Measurements from ENCODE around the gene BTN1A1. TPM values are rescaled to one million over a fixed set of nuclear protein-coding genes. Genes with fewer than 3 reads are reported as not detected.
A peak's percentile ranks its signal among the peaks of the same experiment; 100 is the strongest.

The BTN1A1 gene
- total and polyA plus RNA-seq, 9 of the 15 experiments (the other 6 are each of a cell fraction or from before 2014, with no cell fraction given), result 0.01 to 0.15 (median 0.06) TPM; not detected in 4

- no peak for TF ChIP-seq SAFB2 (IDR thresholded peaks at IDR 0.05; ENCODE audit: borderline replicate concordance, low read depth, low read length, severe bottlenecking)
- no peak for TF ChIP-seq TSC22D4 (tag; IDR thresholded peaks at IDR 0.05)
- peak; percentile 95; the same call in 1 of the 2 replicates for TF ChIP-seq OTX1 (CRISPR knock-in tag; IDR thresholded peaks at IDR 0.05)
- TF ChIP-seq KDM5B (IDR thresholded peaks at IDR 0.05; ENCODE audit: insufficient replicate concordance, low read depth, low read length), result peak; percentile 38
- TF ChIP-seq THRAP3 (IDR thresholded peaks at IDR 0.05; ENCODE audit: borderline replicate concordance), result 0 out of 2 replicates have a peak, but pooled peaks have one; percentile 16
- peak; percentile 45; the same call in 1 of the 2 replicates for TF ChIP-seq ZNF197 (CRISPR knock-in tag; IDR thresholded peaks at IDR 0.05; ENCODE audit: low read depth)
- TF ChIP-seq RAD51 (IDR thresholded peaks at IDR 0.05; ENCODE audit: borderline replicate concordance, low read depth), result peak; percentile 80
- TF ChIP-seq ZNF239 (CRISPR knock-in tag; IDR thresholded peaks at IDR 0.05), result peak; percentile 79
- peak; percentile 72; the same call in 1 of the 2 replicates for TF ChIP-seq IRF1 (CRISPR knock-in tag; IDR thresholded peaks at IDR 0.05; ENCODE audit: borderline replicate concordance)
- no peak for TF ChIP-seq ZMIZ1 (IDR thresholded peaks at IDR 0.05; ENCODE audit: low read depth in 2 of 2, low read length in 2 of 2)
- peak; percentile 91; the same call in 1 of the 2 replicates for TF ChIP-seq KDM2B (CRISPR knock-in tag; IDR thresholded peaks at IDR 0.05)
- TF ChIP-seq TAF9B (IDR thresholded peaks at IDR 0.05; ENCODE audit: partially characterized antibody), result peak; percentile 27
- TF ChIP-seq WHSC1 (IDR thresholded peaks at IDR 0.05; ENCODE audit: low read length), result no peak
- TF ChIP-seq SRSF3 (IDR thresholded peaks at IDR 0.05; ENCODE audit: insufficient read depth, low read length), result no peak
- TF ChIP-seq NFIC (IDR thresholded peaks at IDR 0.05), result 0 out of 2 replicates have a peak, but pooled peaks have one; percentile 11
- TF ChIP-seq RHOXF2B (CRISPR knock-in tag; conservative IDR thresholded peaks at IDR 0.05), result peak; percentile 81
- peak; percentile 78; the same call in 1 of the 2 replicates for TF ChIP-seq ZNF444 (CRISPR knock-in tag; IDR thresholded peaks at IDR 0.05)
- TF ChIP-seq RAD21 (CRISPR knock-in tag; conservative IDR thresholded peaks at IDR 0.05 in 1 of 2, IDR thresholded peaks at IDR 0.05 in 1 of 2), result peak; percentile 4 to 26; a peak in 3 of 4 replicates
- peak; percentile 82 for TF ChIP-seq MEF2D (tag; conservative IDR thresholded peaks at IDR 0.05; ENCODE audit: low read depth)
- TF ChIP-seq ZNF212 (CRISPR knock-in tag; IDR thresholded peaks at IDR 0.05), result peak; percentile 63; the same call in 1 of the 2 replicates
Measured at GRCh38 chr6:26520237-26520849, 20.2 kb downstream of the BTN1A1 start (continued).
